Subcutaneous abdominal adipose tissue (tissue), 5 donors: ENCODE results near the gene PLCXD3.

ENCODE experiments used
- H3K27ac ChIP-seq: one replicate; pipeline ENCODE4 v1.7.0; 2013; ENCODE audit warnings: low read depth, mild to moderate bottlenecking, inconsistent platforms, low read length, moderate library complexity
- H3K27me3 ChIP-seq, 5 donors: one replicate each; pipeline ENCODE4 v1.7.0; 2013; ENCODE audit warnings: low read length in 5 of 5, inconsistent platforms in 1 of 5; ENCODE audit not compliant: control insufficient read depth in 5 of 5, insufficient read depth in 4 of 5
- H3K36me3 ChIP-seq, 5 donors: one replicate each; pipeline ENCODE4 v1.7.0; 2013; ENCODE audit warnings: low read length in 5 of 5; ENCODE audit not compliant: control insufficient read depth in 5 of 5, insufficient read depth in 5 of 5
- H3K4me1 ChIP-seq, 5 donors: one replicate each; pipeline ENCODE4 v1.7.0; 2013; ENCODE audit warnings: low read length in 5 of 5, mild to moderate bottlenecking in 3 of 5, moderate library complexity in 1 of 5; ENCODE audit not compliant: control insufficient read depth in 5 of 5, insufficient read depth in 5 of 5
- H3K4me3 ChIP-seq, 5 donors: one replicate each; pipeline ENCODE4 v1.7.0; 2013; ENCODE audit warnings: low read length in 5 of 5, low read depth in 1 of 5
- H3K9ac ChIP-seq, 5 donors: one replicate each; pipeline ENCODE4 v1.7.0; 2013; ENCODE audit warnings: low read length in 5 of 5, mild to moderate bottlenecking in 4 of 5, moderate library complexity in 3 of 5
- H3K9me3 ChIP-seq, 5 donors: one replicate each; pipeline ENCODE4 v1.7.0; 2013; ENCODE audit warnings: low read length in 5 of 5; ENCODE audit not compliant: control insufficient read depth in 5 of 5
- donor health status: healthy.
- donor health status: healthy.
- donor health status: healthy.
- donor health status: healthy.
- donor health status: healthy.

The PLCXD3 gene

GRCh38 chr5:41404757-41405156 lies 105.6 kb downstream of the PLCXD3 start:
- no peaks in the 10 kb centered on the region for H3K27me3 ChIP-seq
- H3K4me3 ChIP-seq: no peak overlapping the region
- H3K36me3 ChIP-seq: no peaks in the 10 kb centered on the region
- no peaks in the 10 kb centered on the region for H3K4me1 ChIP-seq
- H3K9me3 ChIP-seq: peaks cover 0 to 2% (median 0%) of the 10 kb centered on the region in 5 donors
- no peak overlapping the region for H3K9ac ChIP-seq
- no peak overlapping the region for H3K27ac ChIP-seq

GRCh38 chr5:41403846-41404245 lies 106.6 kb downstream of the PLCXD3 start:
- H3K9ac ChIP-seq: no peak overlapping the region
- H3K27me3 ChIP-seq: no peaks in the 10 kb centered on the region

GRCh38 chr5:41402845-41403244 lies 107.6 kb downstream of the PLCXD3 start:
- Histone ChIP-seq H3K4me1 (no peaks in the 10 kb centered on the region), H3K4me3 (no peak overlapping the region), H3K9ac (no peak overlapping the region), H3K36me3 (no peaks in the 10 kb centered on the region), H3K9me3 (peaks cover 0 to 15% (median 6%) of the 10 kb centered on the region in 5 donors), H3K27ac (no peak overlapping the region), H3K27me3 (no peaks in the 10 kb centered on the region)

More at GRCh38 chr5:41403846-41404245, 106.6 kb downstream of the PLCXD3 start:
- Histone ChIP-seq H3K27ac (no peak overlapping the region), H3K4me1 (no peaks in the 10 kb centered on the region), H3K36me3 (no peaks in the 10 kb centered on the region), H3K9me3 (peaks cover 0 to 9% (median 5%) of the 10 kb centered on the region in 5 donors), H3K4me3 (no peak overlapping the region)

GRCh38 chr5:41399839-41400238 lies 110.6 kb downstream of the PLCXD3 start:
- Histone ChIP-seq H3K9ac (no peak overlapping the region), H3K9me3 (peaks cover 2 to 31% (median 17%) of the 10 kb centered on the region in 5 donors), H3K36me3 (no peaks in the 10 kb centered on the region), H3K27ac (no peak overlapping the region), H3K4me3 (no peak overlapping the region), H3K4me1 (no peaks in the 10 kb centered on the region), H3K27me3 (no peaks in the 10 kb centered on the region)

GRCh38 chr5:41392016-41392415 lies 118.4 kb downstream of the PLCXD3 start:
- H3K27ac ChIP-seq: no peak overlapping the region
- no peak overlapping the region for H3K4me3 ChIP-seq
- no peaks in the 10 kb centered on the region for H3K27me3 ChIP-seq
- H3K36me3 ChIP-seq: no peaks in the 10 kb centered on the region
- no peak overlapping the region for H3K9ac ChIP-seq
- H3K9me3 ChIP-seq: peaks cover 0 to 13% (median 5%) of the 10 kb centered on the region in 5 donors
- no peaks in the 10 kb centered on the region for H3K4me1 ChIP-seq

GRCh38 chr5:41374631-41375030 lies 135.8 kb downstream of the PLCXD3 start:
- H3K27me3 ChIP-seq: no peaks in the 10 kb centered on the region
- no peak overlapping the region for H3K4me3 ChIP-seq
- no peak overlapping the region for H3K27ac ChIP-seq
- H3K36me3 ChIP-seq: no peaks in the 10 kb centered on the region
- H3K9ac ChIP-seq: no peak overlapping the region
- no peaks in the 10 kb centered on the region for H3K9me3 ChIP-seq
- H3K4me1 ChIP-seq: no peaks in the 10 kb centered on the region

- Histone ChIP-seq H3K9me3 (no peaks in the 10 kb centered on the region), H3K9ac (no peak overlapping the region), H3K4me3 (no peak overlapping the region), H3K27ac (no peak overlapping the region), H3K4me1 (no peaks in the 10 kb centered on the region), H3K27me3 (no peaks in the 10 kb centered on the region), H3K36me3 (no peaks in the 10 kb centered on the region)
These were observed 137.2 kb downstream of the PLCXD3 start for GRCh38 chr5:41373230-41373629.

- Histone ChIP-seq H3K27ac (no peak overlapping the region), H3K4me1 (no peaks in the 10 kb centered on the region), H3K9me3 (no peaks in the 10 kb centered on the region), H3K9ac (no peak overlapping the region), H3K4me3 (no peak overlapping the region), H3K27me3 (no peaks in the 10 kb centered on the region), H3K36me3 (no peaks in the 10 kb centered on the region)
These were observed 138.7 kb downstream of the PLCXD3 start for GRCh38 chr5:41371738-41372137.

- Histone ChIP-seq H3K36me3 (no peaks in the 10 kb centered on the region), H3K27me3 (no peaks in the 10 kb centered on the region), H3K4me1 (no peaks in the 10 kb centered on the region), H3K9me3 (no peaks in the 10 kb centered on the region), H3K4me3 (no peak overlapping the region), H3K27ac (no peak overlapping the region), H3K9ac (no peak overlapping the region)
These were observed 139.9 kb downstream of the PLCXD3 start for GRCh38 chr5:41370482-41370881.

GRCh38 chr5:41369799-41370198 lies 140.6 kb downstream of the PLCXD3 start:
- H3K36me3 ChIP-seq: no peaks in the 10 kb centered on the region
- no peak overlapping the region for H3K27ac ChIP-seq
- no peaks in the 10 kb centered on the region for H3K27me3 ChIP-seq
- H3K9me3 ChIP-seq: no peaks in the 10 kb centered on the region
- no peak overlapping the region for H3K4me3 ChIP-seq
- H3K4me1 ChIP-seq: peaks cover 0 to 6% (median 2%) of the 10 kb centered on the region in 5 donors
- no peak overlapping the region for H3K9ac ChIP-seq

GRCh38 chr5:41368158-41368557 lies 142.2 kb downstream of the PLCXD3 start:
- H3K9me3 ChIP-seq: no peaks in the 10 kb centered on the region
- no peak overlapping the region for H3K9ac ChIP-seq
- no peaks in the 10 kb centered on the region for H3K27me3 ChIP-seq
- H3K27ac ChIP-seq: no peak overlapping the region
- no peaks in the 10 kb centered on the region for H3K36me3 ChIP-seq
- H3K4me1 ChIP-seq: peaks cover 0 to 17% (median 10%) of the 10 kb centered on the region in 5 donors
- H3K4me3 ChIP-seq: no peak overlapping the region
